GM21786 (cell line): ENCODE measurements around the gene HSDL2.
"Not testable (repeated sequence)": the region's sequence is repeated elsewhere in the genome, so short reads cannot be mapped to it uniquely, and the experiment has no call there.

Experiments
- ATAC-seq: cut with Tn5 transposase; IDR thresholded peaks from one replicate; pipeline ENCODE4 v1.9.1; 2021; ENCODE audit not compliant: unreplicated experiment

Gene HSDL2

GRCh38 chr9:112365257-112365656 lies 14.7 kb upstream of the HSDL2 start:
- not testable (repeated sequence) for ATAC-seq

DNA sequence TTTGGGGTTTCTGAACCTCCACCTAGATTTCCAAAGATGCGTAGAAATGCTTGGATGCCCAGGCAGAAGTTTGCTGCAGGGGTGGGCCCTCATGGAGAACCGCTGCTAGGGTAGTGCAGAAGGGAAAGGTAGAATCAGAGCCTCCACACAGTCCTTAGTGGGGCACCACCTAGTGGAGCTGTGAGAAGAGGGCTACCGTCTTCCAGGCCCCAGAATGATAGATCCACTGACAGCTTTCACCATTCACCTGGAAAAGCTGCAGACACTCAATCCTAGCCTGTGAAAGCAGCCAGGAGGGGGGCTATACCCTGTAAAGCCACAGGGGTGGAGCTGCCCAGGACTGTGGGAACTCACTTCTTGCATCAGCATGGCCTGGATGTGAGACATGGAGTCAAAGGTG lies 13.3 kb upstream of the HSDL2 start:
- ATAC-seq: no peak

DNA sequence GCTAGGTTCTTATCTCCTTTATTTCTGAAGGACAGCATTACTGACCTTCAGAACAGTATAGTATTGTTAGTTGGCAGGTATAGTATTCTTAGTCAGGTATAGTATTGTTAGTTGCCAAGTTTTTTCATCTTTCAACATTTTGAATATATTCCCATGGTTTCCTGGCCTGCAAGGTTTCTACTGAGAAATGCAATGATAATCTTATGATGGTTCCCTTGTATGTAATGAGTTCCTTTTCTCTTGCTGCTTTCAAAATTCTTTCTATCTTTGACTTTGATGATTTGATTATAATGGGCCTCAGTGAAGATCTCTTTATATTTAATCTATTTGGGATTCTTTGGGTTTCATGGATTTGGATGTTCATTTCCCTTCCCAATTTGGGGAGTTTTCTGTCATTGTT lies 12.4 kb upstream of the HSDL2 start:
- no peak for ATAC-seq

GRCh38 chr9:112369817-112370216 lies 10.1 kb upstream of the HSDL2 start:
- no peak for ATAC-seq

GRCh38 chr9:112371060-112371459 lies 8.8 kb upstream of the HSDL2 start:
- no peak for ATAC-seq

DNA sequence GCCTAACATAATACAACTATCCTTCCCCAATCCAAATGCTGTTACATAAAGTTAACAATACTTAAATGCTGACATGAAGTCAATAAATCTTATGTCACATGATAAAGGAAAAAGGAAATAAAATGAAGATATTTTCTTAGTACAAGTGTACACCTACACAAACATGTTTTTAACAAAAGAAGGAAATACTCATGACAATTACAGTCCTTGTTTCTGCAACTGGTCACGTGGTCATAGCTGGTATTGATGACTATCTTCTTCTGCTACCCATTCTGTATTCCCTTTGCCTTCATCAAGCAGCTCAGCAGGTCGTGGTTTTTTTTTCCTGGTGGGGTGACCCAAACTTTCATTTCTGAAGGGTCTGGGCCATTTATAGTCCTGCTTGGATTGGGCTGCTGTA lies 6.2 kb upstream of the HSDL2 start:
- ATAC-seq: not testable (repeated sequence)

DNA sequence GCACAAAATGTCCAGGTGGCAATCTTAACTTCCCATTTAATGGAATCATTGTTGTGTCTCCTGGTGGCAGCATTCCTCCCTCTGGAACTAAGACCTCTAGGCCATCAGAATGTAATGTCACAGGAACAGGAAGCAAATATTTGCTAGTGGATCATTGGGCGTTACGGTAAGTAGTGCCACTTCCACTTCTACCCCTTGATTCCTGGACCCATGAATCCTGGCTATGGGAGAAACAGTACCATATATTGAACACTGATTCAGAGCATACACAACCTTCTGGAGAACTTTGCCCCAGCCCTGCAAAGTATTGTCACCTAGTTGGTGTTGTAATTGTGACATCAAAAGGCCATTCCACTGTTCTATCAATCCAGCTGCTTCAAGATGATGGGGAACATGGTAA lies 5.7 kb upstream of the HSDL2 start:
- not testable (repeated sequence) for ATAC-seq

DNA sequence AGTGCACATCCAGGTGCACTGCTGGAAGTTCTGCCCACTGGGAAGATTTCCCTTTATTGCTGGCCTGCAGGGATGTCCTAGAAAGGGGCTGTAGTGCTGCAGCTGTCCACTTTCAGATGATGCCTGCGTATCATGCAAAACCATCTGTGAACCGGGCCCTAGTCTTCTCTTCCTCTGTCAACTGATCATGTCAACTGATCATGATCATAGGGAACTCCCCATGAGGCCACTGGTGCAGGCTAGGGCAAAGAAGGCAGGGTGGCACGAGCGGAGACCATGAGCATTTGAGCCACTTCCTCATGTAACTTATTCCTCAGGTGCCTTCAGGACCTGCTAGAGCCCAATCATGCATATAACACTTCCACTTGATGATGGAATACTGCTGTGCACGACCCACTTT lies 4.5 kb upstream of the HSDL2 start:
- no peak for ATAC-seq

DNA sequence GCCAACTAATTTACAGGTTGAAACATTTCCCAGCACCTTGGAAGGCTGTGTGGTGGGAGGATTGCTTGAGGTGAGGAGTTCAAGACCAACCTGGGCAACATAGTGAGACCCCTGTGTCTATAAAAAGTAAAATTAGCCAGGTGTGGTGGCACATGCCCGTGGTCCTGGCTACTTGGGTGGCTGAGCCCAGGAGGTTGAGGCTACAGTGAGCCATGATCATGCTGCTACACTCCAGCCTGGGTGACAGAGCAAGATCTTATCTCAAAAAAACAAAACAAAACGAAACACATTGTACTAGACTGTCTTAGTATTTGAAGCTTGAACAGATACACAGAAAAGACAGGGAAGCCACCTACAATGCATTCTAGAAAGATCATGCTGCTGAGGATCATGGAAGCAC lies 2.8 kb upstream of the HSDL2 start:
- no peak for ATAC-seq

DNA sequence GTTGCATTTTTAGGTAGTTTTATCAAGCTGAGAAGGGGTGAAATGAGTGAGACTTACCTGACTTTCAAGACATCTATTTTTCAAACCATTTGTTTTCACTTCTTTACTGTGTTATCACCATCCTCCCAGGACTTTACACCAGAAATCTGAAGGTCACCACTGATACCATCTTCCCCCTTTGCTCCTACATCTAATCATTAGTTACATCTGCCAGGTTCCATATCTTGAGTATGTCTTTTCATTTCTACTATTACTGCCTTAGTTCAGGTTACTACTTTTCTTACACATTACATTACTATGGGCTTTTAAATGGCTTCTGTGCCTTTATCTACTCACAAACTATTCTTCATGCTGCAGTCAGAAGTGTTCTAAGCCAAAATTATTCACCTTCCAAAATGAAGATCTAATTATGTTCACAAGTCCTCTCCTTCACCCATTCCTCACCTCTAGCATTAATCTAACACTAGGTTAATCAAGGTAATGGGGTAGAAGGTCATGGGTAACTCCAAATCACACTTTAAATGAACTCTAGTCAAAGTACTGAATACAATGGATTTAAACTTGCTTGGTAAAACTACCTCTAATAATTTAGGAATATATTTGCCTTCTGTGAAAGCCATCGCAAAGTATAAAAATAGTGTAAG lies 2.1 kb upstream of the HSDL2 start:
- no peak for ATAC-seq

DNA sequence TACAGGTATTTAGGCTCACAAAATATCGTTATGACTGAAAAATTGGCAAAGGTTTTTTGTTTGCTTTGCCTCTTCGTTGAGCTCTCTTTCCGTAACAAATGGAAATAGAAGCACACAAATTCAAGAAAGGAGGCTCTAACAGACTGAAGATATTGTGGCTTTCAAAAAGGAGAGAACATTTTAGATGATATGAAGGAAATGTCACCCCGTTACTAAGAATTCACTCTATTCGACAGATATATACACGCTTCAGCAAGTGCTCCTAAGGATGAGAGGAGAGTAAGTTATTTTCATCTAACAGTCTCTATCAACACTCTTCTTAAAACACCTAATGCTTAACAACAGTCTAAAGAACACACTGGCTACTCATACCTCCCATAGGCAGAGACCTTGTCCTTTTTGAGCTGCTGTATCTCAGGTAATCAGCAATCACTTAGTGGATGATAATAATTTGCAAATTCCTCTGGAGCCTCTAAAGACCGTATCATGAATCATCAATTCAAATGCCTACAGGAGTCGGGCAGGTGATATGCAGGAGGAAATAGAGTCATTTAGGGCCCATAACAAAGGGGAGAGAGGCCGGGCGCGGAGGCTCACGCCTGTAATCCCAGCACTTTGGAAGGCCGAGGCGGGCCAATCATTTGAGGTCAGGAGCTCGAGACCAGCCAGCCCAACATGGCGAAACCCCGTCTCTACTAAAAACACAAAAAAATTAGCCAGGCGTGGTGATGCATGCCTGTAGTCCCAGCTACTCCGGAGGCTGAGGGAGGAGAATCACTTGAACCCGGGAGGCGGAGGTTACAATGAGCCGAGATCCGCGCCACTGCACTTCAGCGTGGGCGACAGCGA lies 1.4 kb upstream of the HSDL2 start:
- peak; percentile 5 for ATAC-seq

DNA sequence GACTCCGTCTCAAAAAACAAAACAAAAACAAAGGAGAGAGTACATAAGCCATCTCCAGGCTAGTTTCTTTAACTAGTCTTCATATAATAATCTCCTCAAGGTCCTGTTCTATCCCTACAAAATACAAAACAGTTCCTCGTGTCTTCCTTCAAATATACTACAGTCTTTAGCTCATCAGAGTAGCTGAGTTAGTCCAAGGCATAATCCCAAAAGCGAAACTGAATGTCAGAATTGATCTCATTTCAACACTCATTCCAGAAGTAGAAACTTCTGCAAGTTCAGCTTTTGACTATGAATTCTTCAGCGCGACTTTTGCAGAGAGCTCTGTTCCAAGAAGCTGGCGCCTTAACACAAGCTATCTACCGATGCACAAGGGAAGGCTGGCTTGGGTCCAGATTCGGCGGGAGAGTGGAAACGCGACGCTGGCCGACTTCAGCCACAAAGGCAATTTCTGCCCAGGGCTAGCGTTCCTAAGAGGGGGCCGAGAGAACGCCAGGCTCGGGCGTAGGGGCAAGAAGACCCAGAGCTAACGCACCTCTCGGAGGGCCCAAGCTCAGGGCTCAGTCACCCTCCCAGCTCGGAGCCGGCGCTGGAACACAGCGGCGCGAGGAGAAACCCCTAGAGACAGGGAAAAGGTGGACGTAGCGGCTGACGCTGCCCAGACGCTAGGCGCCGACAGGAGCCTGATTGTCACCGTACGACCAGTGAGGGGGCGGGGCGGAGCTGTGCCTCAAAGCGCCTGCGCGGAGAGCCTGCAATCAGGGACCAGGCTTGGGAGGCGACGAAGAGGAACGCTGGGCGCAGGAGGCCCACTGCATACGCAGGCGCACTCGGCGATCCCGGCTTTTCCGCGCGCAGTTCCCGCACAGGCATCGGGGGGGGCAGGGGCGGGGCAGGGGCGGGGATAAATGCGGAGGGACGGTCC lies 469 bp upstream of the HSDL2 start:
- ATAC-seq: peak; percentile 80

GRCh38 chr9:112380825-112381221 lies 915 bp downstream of the HSDL2 start:
- no peak for ATAC-seq

- no peak for ATAC-seq
These were observed 2.2 kb downstream of the HSDL2 start for GRCh38 chr9:112382066-112382465.

- no peak for ATAC-seq
These were observed 2.8 kb downstream of the HSDL2 start for GRCh38 chr9:112382501-112383364.

- ATAC-seq: no peak
These were observed 4.3 kb downstream of the HSDL2 start for GRCh38 chr9:112384219-112384618.

- ATAC-seq: peak; percentile 43
These were observed 4.8 kb downstream of the HSDL2 start for GRCh38 chr9:112384690-112385089.

GRCh38 chr9:112387115-112387514 lies 7.2 kb downstream of the HSDL2 start:
- ATAC-seq: no peak

- ATAC-seq: not testable (repeated sequence)
These were observed 10.0 kb downstream of the HSDL2 start for GRCh38 chr9:112389897-112390296.

DNA sequence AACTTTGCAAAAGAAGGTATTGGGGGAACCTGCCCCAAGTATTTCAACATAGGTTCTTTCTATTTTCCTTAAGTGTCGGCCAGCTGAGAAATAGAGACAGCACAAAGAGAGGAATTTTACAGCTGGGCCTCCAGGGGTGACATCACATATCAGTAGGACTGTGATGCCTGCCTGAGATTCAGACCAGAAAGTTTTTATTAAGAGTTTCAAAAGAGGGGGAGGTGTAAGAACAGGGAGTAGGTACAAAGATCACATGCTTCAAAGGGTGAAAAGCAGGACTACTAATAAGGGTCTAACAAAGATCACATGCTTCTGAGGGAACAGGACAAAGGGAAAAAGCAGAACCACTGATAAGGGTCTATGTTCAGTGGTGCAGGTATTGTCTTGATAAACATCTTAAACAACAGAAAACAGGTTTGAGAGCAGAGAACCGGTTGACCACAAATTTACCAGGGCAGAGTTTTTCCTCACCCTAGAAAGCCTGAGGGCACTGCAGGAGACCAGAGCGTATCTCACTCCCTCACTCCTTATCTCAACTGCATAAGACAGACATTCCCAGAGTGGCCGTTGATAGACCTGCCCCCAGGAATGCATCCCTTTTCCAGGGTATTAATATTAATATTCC lies 12.1 kb downstream of the HSDL2 start:
- ATAC-seq: not testable (repeated sequence)
